ENCODE results near the gene TEKT3.

Gene TEKT3

GRCh38 chr17:15255713-15256454 is 85.5 kb downstream of the TEKT3 start:
- TF ChIP-seq JUND (IDR thresholded peaks at IDR 0.05; ENCODE audit: low read depth) = no peak
- DNase-seq (ENCODE audit: low read depth in 1 of 2, low spot score in 1 of 2) = no peak
- in situ Hi-C loops (cut with HindIII; ENCODE audit: low pct_unique_long_range_greater_than_20kb, low sequenced_read_pairs) = no loop called here

Measured in T47D (cell line).